ENCODE results near the gene ZDBF2.

ZDBF2 gene

DNA sequence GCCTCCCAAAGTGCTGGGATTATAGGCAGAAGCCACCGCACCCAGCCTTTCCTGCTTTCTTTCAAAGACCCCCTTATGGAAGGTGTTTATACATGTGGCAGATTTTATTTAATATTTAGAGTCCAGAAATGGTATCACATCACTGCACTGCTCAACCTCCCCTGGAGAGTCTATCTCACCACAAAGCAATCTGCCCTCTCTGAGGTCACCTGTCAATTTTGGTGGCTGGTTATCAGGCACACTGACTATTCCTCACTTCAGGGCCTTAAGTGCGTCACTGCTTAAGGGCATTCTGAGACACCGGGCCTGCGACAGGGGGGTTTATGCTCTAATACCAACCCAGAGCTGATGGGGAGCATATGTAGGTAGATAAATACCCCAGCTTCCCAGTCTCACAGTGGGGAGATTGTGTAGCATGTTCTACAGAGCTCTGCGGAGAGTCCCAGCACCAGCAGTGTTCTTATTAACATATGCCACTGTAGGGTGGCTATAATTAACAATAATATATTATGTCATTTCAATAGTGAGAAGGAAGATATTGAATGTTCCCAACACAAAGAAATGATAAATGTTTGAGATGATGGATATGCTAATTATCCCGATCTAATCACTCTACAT lies 42.7 kb upstream of the ZDBF2 start:
- TF ChIP-seq, protein P1, sequence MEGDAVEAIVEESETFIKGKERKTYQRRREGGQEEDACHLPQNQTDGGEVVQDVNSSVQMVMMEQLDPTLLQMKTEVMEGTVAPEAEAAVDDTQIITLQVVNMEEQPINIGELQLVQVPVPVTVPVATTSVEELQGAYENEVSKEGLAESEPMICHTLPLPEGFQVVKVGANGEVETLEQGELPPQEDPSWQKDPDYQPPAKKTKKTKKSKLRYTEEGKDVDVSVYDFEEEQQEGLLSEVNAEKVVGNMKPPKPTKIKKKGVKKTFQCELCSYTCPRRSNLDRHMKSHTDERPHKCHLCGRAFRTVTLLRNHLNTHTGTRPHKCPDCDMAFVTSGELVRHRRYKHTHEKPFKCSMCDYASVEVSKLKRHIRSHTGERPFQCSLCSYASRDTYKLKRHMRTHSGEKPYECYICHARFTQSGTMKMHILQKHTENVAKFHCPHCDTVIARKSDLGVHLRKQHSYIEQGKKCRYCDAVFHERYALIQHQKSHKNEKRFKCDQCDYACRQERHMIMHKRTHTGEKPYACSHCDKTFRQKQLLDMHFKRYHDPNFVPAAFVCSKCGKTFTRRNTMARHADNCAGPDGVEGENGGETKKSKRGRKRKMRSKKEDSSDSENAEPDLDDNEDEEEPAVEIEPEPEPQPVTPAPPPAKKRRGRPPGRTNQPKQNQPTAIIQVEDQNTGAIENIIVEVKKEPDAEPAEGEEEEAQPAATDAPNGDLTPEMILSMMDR (IDR thresholded peaks at IDR 0.05; ENCODE audit: low read depth, low read length), result no peak
- TF ChIP-seq, protein P2, sequence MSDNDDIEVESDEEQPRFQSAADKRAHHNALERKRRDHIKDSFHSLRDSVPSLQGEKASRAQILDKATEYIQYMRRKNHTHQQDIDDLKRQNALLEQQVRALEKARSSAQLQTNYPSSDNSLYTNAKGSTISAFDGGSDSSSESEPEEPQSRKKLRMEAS (IDR thresholded peaks at IDR 0.05; ENCODE audit: low read depth, low read length), result no peak
- TF ChIP-seq POLR2A (IDR thresholded peaks at IDR 0.05; ENCODE audit: extremely low read depth, insufficient read length), result no peak
- no peak for TF ChIP-seq MYC (IDR thresholded peaks at IDR 0.05; ENCODE audit: low read depth, low read length)
- no peak overlapping the region for H3K4me3 ChIP-seq (ENCODE audit: low read depth, low read length)
- DNase-seq (ENCODE audit: low read depth), result no peak

DNA sequence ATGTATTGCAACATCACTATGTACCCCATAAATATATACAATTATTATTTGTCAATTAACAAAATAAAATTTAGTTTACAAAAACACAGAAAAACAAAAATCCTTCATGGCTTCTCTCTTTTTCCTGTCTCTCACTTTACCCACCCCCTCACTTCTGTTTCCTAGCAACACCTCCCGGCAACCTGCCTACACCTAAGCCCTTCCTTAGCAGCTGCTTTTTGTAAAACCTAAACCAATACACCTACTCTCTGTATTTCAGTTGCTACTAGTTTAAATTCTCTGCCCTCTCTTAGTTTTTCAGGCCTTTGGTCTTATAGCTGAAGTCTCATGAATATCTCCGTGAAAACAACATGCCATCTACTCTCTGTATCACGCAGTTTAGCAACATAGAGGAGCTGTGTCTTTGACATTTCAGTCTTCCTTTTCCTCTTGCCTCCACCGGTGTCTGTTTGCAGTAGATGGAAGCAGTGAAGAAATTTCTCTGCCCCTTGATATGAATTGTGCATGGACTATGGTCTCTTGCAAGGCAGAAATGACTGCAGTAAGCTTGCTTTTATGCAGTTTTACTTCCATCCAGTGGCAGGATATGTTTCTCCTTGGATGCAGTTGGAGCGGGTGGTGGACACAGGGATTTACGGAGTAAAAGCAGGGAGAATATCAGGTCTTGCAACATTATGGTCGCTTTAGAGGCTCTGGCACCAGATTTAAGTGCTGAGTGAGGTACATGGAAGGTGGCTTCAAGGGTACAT lies 42.0 kb upstream of the ZDBF2 start:
- DNase-seq (ENCODE audit: low read depth), result no peak
- H3K4me3 ChIP-seq (ENCODE audit: low read depth, low read length), result no peak overlapping the region
- TF ChIP-seq, protein P1 (IDR thresholded peaks at IDR 0.05; ENCODE audit: low read depth, low read length), result no peak
- no peak for TF ChIP-seq POLR2A (IDR thresholded peaks at IDR 0.05; ENCODE audit: extremely low read depth, insufficient read length)
- TF ChIP-seq, protein P2 (IDR thresholded peaks at IDR 0.05; ENCODE audit: low read depth, low read length), result no peak
- TF ChIP-seq MYC (IDR thresholded peaks at IDR 0.05; ENCODE audit: low read depth, low read length), result no peak

DNA sequence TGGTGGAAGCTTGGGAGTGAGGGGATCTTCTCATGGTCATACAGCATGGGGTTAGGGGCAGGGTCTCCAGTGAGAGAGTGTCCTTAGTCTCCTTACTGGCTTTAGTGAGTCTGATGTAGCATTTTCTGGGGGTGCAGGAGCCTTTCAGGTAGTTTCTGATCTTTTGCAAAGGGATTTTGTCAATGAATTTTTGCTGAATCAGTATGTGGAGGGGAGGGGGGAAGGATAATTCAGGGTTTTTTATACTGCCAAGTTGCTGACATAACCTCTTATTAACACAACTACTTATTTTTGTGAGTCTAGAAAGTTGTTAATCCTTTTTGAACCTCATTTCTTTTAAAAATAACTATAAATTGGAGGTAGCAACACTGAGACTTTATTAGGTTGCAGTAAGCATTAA lies 35.3 kb upstream of the ZDBF2 start:
- DNase-seq (ENCODE audit: low read depth), result no peak
- TF ChIP-seq, protein P1 (IDR thresholded peaks at IDR 0.05; ENCODE audit: low read depth, low read length), result no peak
- TF ChIP-seq POLR2A (IDR thresholded peaks at IDR 0.05; ENCODE audit: extremely low read depth, insufficient read length) (no peak), MYC (IDR thresholded peaks at IDR 0.05; ENCODE audit: low read depth, low read length) (no peak)
- TF ChIP-seq, protein P2 (IDR thresholded peaks at IDR 0.05; ENCODE audit: low read depth, low read length), result no peak
- no peak overlapping the region for H3K4me3 ChIP-seq (ENCODE audit: low read depth, low read length)

DNA sequence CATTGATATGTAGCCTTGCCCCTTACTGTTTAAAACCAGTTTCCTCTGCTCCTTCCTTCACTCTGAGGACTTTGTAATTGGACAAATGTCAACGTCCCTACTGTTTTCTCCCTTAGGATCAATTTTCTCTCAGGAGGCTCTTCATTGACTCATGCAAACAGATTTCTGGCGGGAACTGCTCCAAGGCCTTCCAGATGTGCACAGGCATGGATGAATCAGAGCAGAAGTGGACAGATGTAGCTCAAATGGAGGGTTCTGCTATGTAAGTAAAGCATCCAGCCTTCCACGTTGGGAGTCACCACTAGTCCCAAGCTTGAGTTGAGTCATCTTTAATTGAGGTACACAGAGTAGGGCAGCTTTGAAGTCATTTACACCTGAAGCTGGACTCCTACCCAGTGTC lies 34.1 kb upstream of the ZDBF2 start:
- TF ChIP-seq POLR2A (IDR thresholded peaks at IDR 0.05; ENCODE audit: extremely low read depth, insufficient read length) (no peak), MYC (IDR thresholded peaks at IDR 0.05; ENCODE audit: low read depth, low read length) (no peak)
- TF ChIP-seq, protein P1 (IDR thresholded peaks at IDR 0.05; ENCODE audit: low read depth, low read length), result no peak
- TF ChIP-seq, protein P2 (IDR thresholded peaks at IDR 0.05; ENCODE audit: low read depth, low read length), result no peak
- no peak for DNase-seq (ENCODE audit: low read depth)
- no peak overlapping the region for H3K4me3 ChIP-seq (ENCODE audit: low read depth, low read length)

DNA sequence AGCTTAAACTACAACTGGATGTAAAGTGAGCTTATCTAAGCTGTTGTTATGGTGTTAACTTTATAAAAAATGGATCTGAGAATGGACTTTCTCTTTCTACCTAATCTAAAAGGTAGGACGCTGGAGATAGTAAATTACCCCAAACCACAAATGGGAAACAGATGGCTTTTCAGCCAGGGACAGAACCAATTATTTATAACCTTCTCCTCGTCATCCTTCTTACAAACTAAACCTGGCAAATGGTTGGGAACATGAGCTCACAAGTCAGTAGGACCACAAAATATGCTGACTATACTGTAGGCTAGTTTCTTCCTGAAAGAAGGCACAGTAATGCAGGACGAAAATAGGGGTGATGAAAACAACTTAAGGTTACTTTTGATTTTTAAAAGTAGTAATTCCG lies 32.7 kb upstream of the ZDBF2 start:
- TF ChIP-seq, protein P1 (IDR thresholded peaks at IDR 0.05; ENCODE audit: low read depth, low read length), result no peak
- TF ChIP-seq MYC (IDR thresholded peaks at IDR 0.05; ENCODE audit: low read depth, low read length), result no peak
- no peak overlapping the region for H3K4me3 ChIP-seq (ENCODE audit: low read depth, low read length)
- no peak for DNase-seq (ENCODE audit: low read depth)
